HEK293 (cell line): ENCODE data around the gene SRL.

Source experiments
- BCL11B ChIP-seq: fragments of 450-650 bp; formaldehyde crosslinking; IDR thresholded peaks from 2 replicates; pipeline ENCODE4 v1.5.1; 2016; ENCODE audit warnings: low read depth, missing biosample characterization, missing genetic modification characterization
- FEZF1 ChIP-seq: fragments of 450-650 bp; formaldehyde crosslinking; IDR thresholded peaks from 2 replicates; pipeline ENCODE4 v1.5.1; 2016; ENCODE audit warnings: missing biosample characterization, missing genetic modification characterization
- GLI4 ChIP-seq: fragments of 450-650 bp; formaldehyde crosslinking; IDR thresholded peaks from 2 replicates; pipeline ENCODE4 v1.5.1; 2016; ENCODE audit warnings: missing biosample characterization, missing genetic modification characterization
- GLIS2 ChIP-seq: fragments of 450-650 bp; formaldehyde crosslinking; IDR thresholded peaks from 2 replicates; pipeline ENCODE4 v1.5.1; 2016; ENCODE audit warnings: missing biosample characterization, missing genetic modification characterization
- KLF8 ChIP-seq: fragments of 450-650 bp; formaldehyde crosslinking; IDR thresholded peaks from 2 replicates; pipeline ENCODE4 v1.5.1; 2016; ENCODE audit warnings: missing biosample characterization, missing genetic modification characterization
- PBX3 ChIP-seq: sonication (generic); formaldehyde crosslinking; IDR thresholded peaks from 2 replicates; pipeline ENCODE4 v1.8.1; 2022; ENCODE audit warnings: mild to moderate bottlenecking, moderate library complexity, missing genetic modification reagents
- SCRT2 ChIP-seq: fragments of 450-650 bp; formaldehyde crosslinking; IDR thresholded peaks from 2 replicates; pipeline ENCODE4 v1.5.1; 2016; ENCODE audit warnings: missing biosample characterization, missing genetic modification characterization
- SETDB1 ChIP-seq: IDR thresholded peaks from one replicate; pipeline ENCODE4 v1.6.1; 2017; ENCODE audit warnings: mild to moderate bottlenecking, low read length, moderate library complexity, mixed read lengths; ENCODE audit not compliant: insufficient read length
- ZBTB44 ChIP-seq: fragments of 450-650 bp; IDR thresholded peaks from 2 replicates; pipeline ENCODE4 v1.5.1; 2018; ENCODE audit warnings: missing biosample characterization, mild to moderate bottlenecking, missing genetic modification characterization
- ZBTB48 ChIP-seq: fragments of 450-650 bp; formaldehyde crosslinking; IDR thresholded peaks from 2 replicates; pipeline ENCODE4 v1.5.1; 2016; ENCODE audit warnings: missing biosample characterization, missing genetic modification characterization
- ZBTB7A ChIP-seq: fragments of 450-650 bp; formaldehyde crosslinking; IDR thresholded peaks from 2 replicates; pipeline ENCODE4 v1.5.1; 2016; ENCODE audit warnings: low read depth, missing biosample characterization, missing genetic modification characterization
- ZNF10 ChIP-seq: fragments of 450-650 bp; formaldehyde crosslinking; IDR thresholded peaks from 2 replicates; pipeline ENCODE4 v1.5.1; 2017; ENCODE audit warnings: missing biosample characterization, missing genetic modification characterization
- ZNF114 ChIP-seq: fragments of 450-650 bp; formaldehyde crosslinking; IDR thresholded peaks from 2 replicates; pipeline ENCODE4 v1.5.0; 2017; ENCODE audit warnings: missing biosample characterization, missing genetic modification characterization
- ZNF146 ChIP-seq: fragments of 450-650 bp; formaldehyde crosslinking; IDR thresholded peaks from 2 replicates; pipeline ENCODE4 v1.5.1; 2016; ENCODE audit warnings: missing biosample characterization, missing genetic modification characterization
- ZNF223 ChIP-seq: fragments of 450-650 bp; formaldehyde crosslinking; IDR thresholded peaks from 2 replicates; pipeline ENCODE4 v1.5.1; 2016; ENCODE audit warnings: missing biosample characterization, missing genetic modification characterization
- ZNF24 ChIP-seq: fragments of 450-650 bp; formaldehyde crosslinking; IDR thresholded peaks from 2 replicates; pipeline ENCODE4 v1.5.1; 2016; ENCODE audit warnings: missing biosample characterization, missing genetic modification characterization
- ZNF280D ChIP-seq: fragments of 450-650 bp; formaldehyde crosslinking; IDR thresholded peaks from 2 replicates; pipeline ENCODE4 v1.5.1; 2016; ENCODE audit warnings: missing biosample characterization, missing genetic modification characterization
- ZNF362 ChIP-seq: fragments of 450-650 bp; formaldehyde crosslinking; IDR thresholded peaks from 2 replicates; pipeline ENCODE4 v1.5.1; 2016; ENCODE audit warnings: missing biosample characterization, missing genetic modification characterization
- ZNF48 ChIP-seq: fragments of 450-650 bp; formaldehyde crosslinking; IDR thresholded peaks from 2 replicates; pipeline ENCODE4 v1.5.1; 2016; ENCODE audit warnings: missing biosample characterization, missing genetic modification characterization
- ZNF529 ChIP-seq: fragments of 450-650 bp; formaldehyde crosslinking; IDR thresholded peaks from 2 replicates; pipeline ENCODE4 v1.5.1; 2017; ENCODE audit warnings: missing genetic modification characterization, missing biosample characterization; ENCODE audit not compliant: insufficient replicate concordance
- ZNF548 ChIP-seq: fragments of 450-650 bp; formaldehyde crosslinking; IDR thresholded peaks from 2 replicates; pipeline ENCODE4 v1.5.1; 2016; ENCODE audit warnings: missing biosample characterization, missing genetic modification characterization
- ZNF558 ChIP-seq: fragments of 450-650 bp; formaldehyde crosslinking; IDR thresholded peaks from 2 replicates; pipeline ENCODE4 v1.5.1; 2016; ENCODE audit warnings: missing biosample characterization, missing genetic modification characterization
- ZNF600 ChIP-seq: fragments of 450-650 bp; formaldehyde crosslinking; IDR thresholded peaks from 2 replicates; pipeline ENCODE4 v1.5.1; 2016; ENCODE audit warnings: missing biosample characterization, missing genetic modification characterization
- ZNF610 ChIP-seq: fragments of 450-650 bp; formaldehyde crosslinking; IDR thresholded peaks from 2 replicates; pipeline ENCODE4 v1.5.1; 2016; ENCODE audit warnings: missing biosample characterization, missing genetic modification characterization, borderline replicate concordance
- ZNF623 ChIP-seq: fragments of 450-650 bp; formaldehyde crosslinking; IDR thresholded peaks from 2 replicates; pipeline ENCODE4 v1.5.1; 2016; ENCODE audit warnings: missing biosample characterization, missing genetic modification characterization
- ZNF645 ChIP-seq: fragments of 450-650 bp; formaldehyde crosslinking; IDR thresholded peaks from 2 replicates; pipeline ENCODE4; 2016; ENCODE audit warnings: missing biosample characterization, missing genetic modification characterization
- ZNF707 ChIP-seq: fragments of 450-650 bp; formaldehyde crosslinking; IDR thresholded peaks from 2 replicates; pipeline ENCODE4 v1.5.1; 2016; ENCODE audit warnings: missing biosample characterization, missing genetic modification characterization
- ZNF747 ChIP-seq: fragments of 450-650 bp; formaldehyde crosslinking; IDR thresholded peaks from 2 replicates; pipeline ENCODE4 v1.5.1; 2016; ENCODE audit warnings: missing biosample characterization, missing genetic modification characterization
- ZNF785 ChIP-seq: fragments of 450-650 bp; formaldehyde crosslinking; IDR thresholded peaks from 2 replicates; pipeline ENCODE4 v1.5.1; 2016; ENCODE audit warnings: missing biosample characterization, missing genetic modification characterization
- ZNF792 ChIP-seq: fragments of 450-650 bp; formaldehyde crosslinking; IDR thresholded peaks from 2 replicates; pipeline ENCODE4 v1.5.1; 2016; ENCODE audit warnings: missing biosample characterization, missing genetic modification characterization
- ZSCAN18 ChIP-seq: fragments of 450-650 bp; formaldehyde crosslinking; IDR thresholded peaks from 2 replicates; pipeline ENCODE4 v1.5.1; 2016; ENCODE audit warnings: missing biosample characterization, missing genetic modification characterization
- ZSCAN23 ChIP-seq: fragments of 450-650 bp; formaldehyde crosslinking; IDR thresholded peaks from 2 replicates; pipeline ENCODE4 v1.5.1; 2016; ENCODE audit warnings: missing biosample characterization, missing genetic modification characterization

SRL gene

GRCh38 chr16:4183237-4184037, 58.4 kb downstream of the SRL start (continued):
- no peak for TF ChIP-seq ZNF558 (tag by site-specific recombination)
- TF ChIP-seq ZNF623, result peak; percentile 11; the same call in 1 of the 2 replicates
- TF ChIP-seq ZNF785, result peak; percentile 77; the same call in 1 of the 2 replicates
- TF ChIP-seq GLIS2 (tag by site-specific recombination), result no peak
- peak; percentile 77; the same call in 1 of the 2 replicates for TF ChIP-seq ZNF24 (tag by site-specific recombination)
- TF ChIP-seq KLF8 (tag by site-specific recombination), result no peak; the same call in 1 of the 2 replicates
- TF ChIP-seq SETDB1, result no peak
- no peak for TF ChIP-seq ZNF548 (tag by site-specific recombination)
- peak; percentile 94 for TF ChIP-seq PBX3 (CRISPR knock-in tag)
- TF ChIP-seq ZNF792 (tag by site-specific recombination), result no peak
- TF ChIP-seq ZBTB7A, result no peak
- TF ChIP-seq GLI4 (tag by site-specific recombination), result peak; percentile 52; the same call in 1 of the 2 replicates
- no peak for TF ChIP-seq ZNF747 (tag by site-specific recombination)
- no peak for TF ChIP-seq ZNF280D (tag by site-specific recombination)
- no peak for TF ChIP-seq BCL11B
- TF ChIP-seq ZNF610 (tag by site-specific recombination), result no peak
- peak; percentile 45; the same call in 1 of the 2 replicates for TF ChIP-seq SCRT2 (tag by site-specific recombination)
- peak; percentile 67; the same call in 1 of the 2 replicates for TF ChIP-seq ZSCAN23 (tag by site-specific recombination)
- TF ChIP-seq ZNF223, result no peak
- TF ChIP-seq ZNF362 (tag by site-specific recombination), result no peak
- peak; percentile 97 for TF ChIP-seq ZNF600 (tag by site-specific recombination)
- TF ChIP-seq ZNF48, result no peak
- TF ChIP-seq ZNF114 (tag by site-specific recombination), result no peak
- TF ChIP-seq ZNF645 (tag by site-specific recombination), result no peak
- no peak for TF ChIP-seq ZNF707 (tag by site-specific recombination)
- TF ChIP-seq ZBTB44, result no peak
- TF ChIP-seq FEZF1 (tag by site-specific recombination), result no peak
- TF ChIP-seq ZNF529, result no peak
- TF ChIP-seq ZNF10 (tag by site-specific recombination), result 0 out of 2 replicates have a peak, but pooled peaks have one; percentile 7
- TF ChIP-seq ZBTB48 (tag by site-specific recombination), result no peak
- no peak; the same call in 1 of the 2 replicates for TF ChIP-seq ZNF146 (tag by site-specific recombination)
- no peak for TF ChIP-seq ZSCAN18 (tag by site-specific recombination)
